H9 (cell line): ENCODE results near the gene SRCAP. TPM values are rescaled to one million over a fixed set of nuclear protein-coding genes. Genes with fewer than 3 reads are reported as not detected.

Experiments used
- DNase-seq: peaks from one replicate; pipeline ENCODE4 v3.0.0-alpha.2; 2017
- H2AFZ ChIP-seq: one replicate; pipeline ENCODE4 v1.6.1; 2013; ENCODE audit warnings: mild to moderate bottlenecking, low read length, control low read depth, moderate library complexity
- H2AK5ac ChIP-seq: 2 replicates; pipeline ENCODE4 v1.6.1; 2013; ENCODE audit warnings: low read length, control low read depth, mixed read lengths; ENCODE audit not compliant: insufficient read length
- H2BK120ac ChIP-seq: one replicate; pipeline ENCODE4 v1.6.1; 2013; ENCODE audit warnings: low read depth, mild to moderate bottlenecking, low read length, control low read depth, inconsistent platforms; ENCODE audit not compliant: poor library complexity, severe bottlenecking
- H2BK12ac ChIP-seq: 2 replicates; pipeline ENCODE4 v1.6.1; 2013; ENCODE audit warnings: low read length, control low read depth, mixed read lengths, low read depth; ENCODE audit not compliant: insufficient read length
- H2BK15ac ChIP-seq: 2 replicates; pipeline ENCODE4 v1.6.1; 2013; ENCODE audit warnings: low read depth, low read length, control low read depth
- H2BK20ac ChIP-seq: one replicate; pipeline ENCODE4 v1.6.1; 2013; ENCODE audit warnings: low read depth, mild to moderate bottlenecking, low read length, control low read depth, inconsistent platforms; ENCODE audit not compliant: poor library complexity, severe bottlenecking
- H2BK5ac ChIP-seq: 2 replicates; pipeline ENCODE4 v1.6.1; 2013; ENCODE audit warnings: low read length, control low read depth, mixed read lengths; ENCODE audit not compliant: insufficient read length
- H3K14ac ChIP-seq: 2 replicates; pipeline ENCODE4 v1.6.1; 2013; ENCODE audit warnings: low read length, control low read depth; ENCODE audit not compliant: insufficient read depth
- H3K18ac ChIP-seq: 2 replicates; pipeline ENCODE4 v1.6.1; 2013; ENCODE audit warnings: low read depth, mild to moderate bottlenecking, mixed read lengths, low read length, control low read depth; ENCODE audit not compliant: insufficient read length
- H3K23ac ChIP-seq: 2 replicates; pipeline ENCODE4 v1.6.1; 2013; ENCODE audit warnings: low read length, control low read depth, mixed read lengths, low read depth; ENCODE audit not compliant: insufficient read length
- H3K23me2 ChIP-seq: 2 replicates; pipeline ENCODE4 v1.6.1; 2013; ENCODE audit warnings: low read depth, mild to moderate bottlenecking, mixed read lengths, low read length, control low read depth; ENCODE audit not compliant: insufficient read length, poor library complexity, severe bottlenecking
- H3K27ac ChIP-seq: 2 replicates; pipeline ENCODE4 v1.5.1; 2013; ENCODE audit warnings: low read length, control low read depth, mixed read lengths, low read depth; ENCODE audit not compliant: insufficient read length
- H3K27me3 ChIP-seq: 2 replicates; pipeline ENCODE4 v1.6.1; 2013; ENCODE audit warnings: low read length, control low read depth, inconsistent platforms; ENCODE audit not compliant: insufficient read depth
- H3K4ac ChIP-seq: 2 replicates; pipeline ENCODE4 v1.6.1; 2013; ENCODE audit warnings: low read depth, mild to moderate bottlenecking, control low read depth, inconsistent platforms, low read length, moderate library complexity
- H3K4me1 ChIP-seq: 2 replicates; pipeline ENCODE4 v1.6.1; 2013; ENCODE audit warnings: low read length, control low read depth, inconsistent platforms; ENCODE audit not compliant: insufficient read depth
- H3K4me2 ChIP-seq: 2 replicates; pipeline ENCODE4 v1.6.1; 2013; ENCODE audit warnings: low read length, control low read depth, mixed read lengths; ENCODE audit not compliant: insufficient read length, insufficient read depth
- H3K56ac ChIP-seq: 2 replicates; pipeline ENCODE4 v1.6.1; 2013; ENCODE audit warnings: low read depth, mild to moderate bottlenecking, mixed read lengths, low read length, control low read depth; ENCODE audit not compliant: insufficient read length
- H3K79me1 ChIP-seq: 2 replicates; pipeline ENCODE4 v1.6.1; 2013; ENCODE audit warnings: low read depth, mild to moderate bottlenecking, moderate library complexity, low read length, control low read depth, inconsistent platforms; ENCODE audit not compliant: insufficient read depth, poor library complexity, severe bottlenecking
- H3K79me2 ChIP-seq: 2 replicates; pipeline ENCODE4 v1.6.1; 2013; ENCODE audit warnings: low read length, control low read depth, inconsistent platforms; ENCODE audit not compliant: insufficient read depth
- H3K9ac ChIP-seq: 2 replicates; pipeline ENCODE4 v1.6.1; 2013; ENCODE audit warnings: low read length, control low read depth, mixed read lengths; ENCODE audit not compliant: insufficient read length; ENCODE audit errors: extremely low read depth
- H3K9me3 ChIP-seq: one replicate; pipeline ENCODE4 v1.6.1; 2013; ENCODE audit warnings: low read depth, low read length, inconsistent platforms; ENCODE audit not compliant: control insufficient read depth
- H3T11ph ChIP-seq: one replicate; pipeline ENCODE4 v1.6.1; 2013; ENCODE audit warnings: mild to moderate bottlenecking, low read length, control low read depth, inconsistent platforms
- H4K20me1 ChIP-seq: one replicate; pipeline ENCODE4 v1.6.1; 2013; ENCODE audit not compliant: control insufficient read depth, insufficient read length, insufficient read depth
- H4K5ac ChIP-seq: 2 replicates; pipeline ENCODE4 v1.6.1; 2013; ENCODE audit warnings: low read depth, mild to moderate bottlenecking, mixed read lengths, low read length, control low read depth; ENCODE audit not compliant: insufficient read length
- H4K8ac ChIP-seq: replicated peaks from 2 replicates; pipeline ENCODE4 v1.6.1; 2013; ENCODE audit warnings: low read length, control low read depth, mixed read lengths, low read depth; ENCODE audit not compliant: insufficient read length
- H4K91ac ChIP-seq: 2 replicates; pipeline ENCODE4 v1.6.1; 2013; ENCODE audit warnings: low read depth, mild to moderate bottlenecking, moderate library complexity, mixed read lengths, low read length, control low read depth; ENCODE audit not compliant: insufficient read length
- H3K27ac Mint-ChIP-seq, 3 experiments: 2 replicates in 2 of 3; 3 replicates in 1 of 3; pipeline ENCODE4 v1.8.0; 2020 to 2021; ENCODE audit warnings: mixed read lengths in 3 of 3, mild to moderate bottlenecking in 1 of 3, moderate library complexity in 1 of 3
- H3K27me3 Mint-ChIP-seq: 2 replicates; pipeline ENCODE4 v1.8.0; 2021; ENCODE audit warnings: low read depth, mild to moderate bottlenecking, moderate library complexity, mixed read lengths
- H3K36me3 Mint-ChIP-seq, 3 experiments: 2 replicates in 2 of 3; 3 replicates in 1 of 3; pipeline ENCODE4 v1.8.0; 2020 to 2021; ENCODE audit warnings: low read depth in 3 of 3, mixed read lengths in 3 of 3; ENCODE audit not compliant: insufficient read depth in 1 of 3
- H3K4me1 Mint-ChIP-seq, 2 experiments: 2 replicates each; pipeline ENCODE4 v1.8.0; 2020; ENCODE audit warnings: mixed read lengths in 2 of 2
- H3K4me3 Mint-ChIP-seq, 2 experiments: 2 replicates in 1 of 2; 3 replicates in 1 of 2; pipeline ENCODE4 v1.8.0; 2020 to 2021; ENCODE audit warnings: mild to moderate bottlenecking in 2 of 2, mixed read lengths in 2 of 2, moderate library complexity in 1 of 2
- H3K9me3 Mint-ChIP-seq, 2 experiments: 2 replicates in 1 of 2; 3 replicates in 1 of 2; pipeline ENCODE4 v1.8.0; 2020; ENCODE audit warnings: mild to moderate bottlenecking in 2 of 2, mixed read lengths in 2 of 2, moderate library complexity in 1 of 2
- CTCF ChIP-seq: fragments of 200-600 bp; sonication (generic); conservative IDR thresholded peaks from 3 replicates; pipeline ENCODE4 v1.8.0; 2021; ENCODE audit warnings: antibody characterized with exemption, mild to moderate bottlenecking
- WGBS: extraction: QIAGEN DNeasy Blood & Tissue Kit; methylation state at CpG from one replicate; pipeline ENCODE4 v1.1.7; 2013; ENCODE audit warnings: missing lambda C conversion rate, low lambda C conversion rate, mixed read lengths; ENCODE audit not compliant: insufficient read length; ENCODE audit errors: extremely low coverage; 5-methylcytosine and 5-hydroxymethylcytosine counted together
- total RNA-seq: library from RNA; stranded (reverse); gene quantifications from 2 replicates; pipeline ENCODE4 v1.2.1, GENCODE V29; 2021

The SRCAP gene
- total RNA-seq, 1 experiment from 2014 or later: 63.1 TPM

GRCh38 chr16:30721606-30722005 is 22.6 kb downstream of the SRCAP start:
- no peak overlapping the region for H2AK5ac ChIP-seq
- Mint-ChIP-seq H3K27me3 (no peaks in the 10 kb centered on the region), H3K9me3 (no peaks in the 10 kb centered on the region; a peak in 1 of 5 replicates), H3K4me1 (no peaks in the 10 kb centered on the region), H3K4me3 (no peak overlapping the region), H3K27ac (no peak overlapping the region), H3K36me3 (peaks cover 60 to 88% (median 69%) of the 10 kb centered on the region in 3 experiments)
- no peak overlapping the region for H3K56ac ChIP-seq
- H2BK15ac ChIP-seq: no peak overlapping the region
- no peaks in the 10 kb centered on the region for H3K79me1 ChIP-seq
- H2AFZ ChIP-seq: no peak overlapping the region
- no peak overlapping the region for H2BK20ac ChIP-seq
- H3K23me2 ChIP-seq: no peaks in the 10 kb centered on the region
- no peak overlapping the region for H4K91ac ChIP-seq
- DNase-seq: no peak
- no peaks in the 10 kb centered on the region for H3K4me1 ChIP-seq
- H3T11ph ChIP-seq: no peak overlapping the region
- no peaks in the 10 kb centered on the region for H4K20me1 ChIP-seq
- no peak overlapping the region for H4K5ac ChIP-seq
- no peak overlapping the region for H4K8ac ChIP-seq
- whole genome bisulfite sequencing: no CpG with 5 or more reads among the region's 1 CpG
- no peak overlapping the region for H3K4me2 ChIP-seq
- H2BK5ac ChIP-seq: no peak overlapping the region
- no peaks in the 10 kb centered on the region for H3K27me3 ChIP-seq
- H3K79me2 ChIP-seq: no peaks in the 10 kb centered on the region
- no peak overlapping the region for H2BK120ac ChIP-seq
- no peak overlapping the region for H3K18ac ChIP-seq
- H3K4ac ChIP-seq: no peak overlapping the region
- no peak overlapping the region for H2BK12ac ChIP-seq
- no peak overlapping the region for H3K9ac ChIP-seq
- H3K14ac ChIP-seq: no peak overlapping the region
- H3K27ac ChIP-seq: no peak overlapping the region
- no peaks in the 10 kb centered on the region for H3K9me3 ChIP-seq
- no peak overlapping the region for H3K23ac ChIP-seq
- TF ChIP-seq CTCF: no peak
